ENCODE results near the gene RIPPLY2. TPM values are rescaled to one million over a fixed set of nuclear protein-coding genes. Genes with fewer than 3 reads are reported as not detected.

Gene RIPPLY2
- total RNA-seq, 1 experiment from 2014 or later = not detected

GRCh38 chr6:83859410-83860358, 6.5 kb downstream of the RIPPLY2 start, which contains the start of gene CYB5R4:
TSS of gene CYB5R4 (plus strand) at chr6:83859689. CDS start at chr6:83859783, 94 bp downstream.
- BruUV-seq (replicated peaks) = no TSS peak
- peaks cover 11% of the 10 kb centered on the region for H3K4me1 Mint-ChIP-seq (ENCODE audit: insufficient read depth, unreplicated experiment)
- ChIA-PET POLR2A (interaction anchor here (0.8 to 1.9 kb wide), 17 partner anchors 9 to 976 kb away, joined by 3 to 15 read pairs (median 3); partner anchors contain the start of gene CEP162), CTCF (interaction anchor here (0.6 to 1.4 kb wide), 7 partner anchors 14 to 1206 kb away, joined by 3 to 12 read pairs (median 3); no protein-coding TSS in a partner anchor)
- H3K27ac Mint-ChIP-seq (ENCODE audit: low read depth, unreplicated experiment) = peak within 1 kb of the TSS; percentile 81
- peak within 1 kb of the TSS; percentile 90 for H3K4me3 Mint-ChIP-seq (ENCODE audit: unreplicated experiment)
- H3K9me3 Mint-ChIP-seq (ENCODE audit: unreplicated experiment) = no peaks in the 10 kb centered on the region
- intact Hi-C loops (cut with micrococcal nuclease) = no loop called here
- peak; percentile 31 for TF ChIP-seq CTCF (IDR thresholded peaks at IDR 0.05; ENCODE audit: unreplicated experiment)
- peak; percentile 95 for DNase-seq (ENCODE audit: unreplicated experiment)
- H3K27me3 Mint-ChIP-seq (ENCODE audit: insufficient read depth, unreplicated experiment) = peaks cover 18% of the 10 kb centered on the region
- peaks cover 7% of the 10 kb centered on the region for H3K36me3 Mint-ChIP-seq (ENCODE audit: insufficient read depth, unreplicated experiment)

DNA sequence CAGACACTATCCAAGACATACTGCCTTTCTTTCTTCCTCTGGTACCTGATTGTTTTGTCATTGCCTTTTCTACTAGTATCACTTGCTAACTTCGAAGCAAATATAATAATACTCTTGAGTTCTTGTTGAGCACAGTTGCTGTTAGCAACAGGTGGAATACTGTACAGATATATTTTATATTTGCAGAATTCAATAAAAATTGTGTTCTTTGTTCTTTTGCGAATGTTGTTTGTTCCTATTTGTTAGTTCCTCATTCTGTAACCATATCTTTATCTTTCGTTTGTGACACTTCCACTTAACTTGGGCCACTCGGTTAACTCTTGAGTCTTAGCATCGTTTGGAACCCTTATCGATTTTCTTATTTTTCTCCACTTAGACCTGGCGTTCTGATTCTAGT, 7.2 kb downstream of the RIPPLY2 start:
- Mint-ChIP-seq H3K4me1 (ENCODE audit: insufficient read depth, unreplicated experiment) (peaks cover 11% of the 10 kb centered on the region), H3K36me3 (ENCODE audit: insufficient read depth, unreplicated experiment) (peaks cover 7% of the 10 kb centered on the region), H3K9me3 (ENCODE audit: unreplicated experiment) (no peaks in the 10 kb centered on the region), H3K27ac (ENCODE audit: low read depth, unreplicated experiment) (peak overlapping the region; percentile 81), H3K27me3 (ENCODE audit: insufficient read depth, unreplicated experiment) (peaks cover 11% of the 10 kb centered on the region), H3K4me3 (ENCODE audit: unreplicated experiment) (peak overlapping the region; percentile 90)
- TF ChIP-seq CTCF (IDR thresholded peaks at IDR 0.05; ENCODE audit: unreplicated experiment) = no peak
- ChIA-PET CTCF (interaction anchor here (0.6 to 1.4 kb wide), 5 partner anchors 92 to 367 kb away, joined by 3 to 12 read pairs (median 4); partner anchors contain the start of gene CEP162), POLR2A (interaction anchor here (0.7 to 1.9 kb wide), 12 partner anchors 8 to 1268 kb away, joined by 3 to 15 read pairs (median 4); partner anchors contain the start of gene CEP162)
- no peak for DNase-seq (ENCODE audit: unreplicated experiment)
- intact Hi-C loops (cut with micrococcal nuclease) = no loop called here
- BruUV-seq (replicated peaks) = no TSS peak

DNA sequence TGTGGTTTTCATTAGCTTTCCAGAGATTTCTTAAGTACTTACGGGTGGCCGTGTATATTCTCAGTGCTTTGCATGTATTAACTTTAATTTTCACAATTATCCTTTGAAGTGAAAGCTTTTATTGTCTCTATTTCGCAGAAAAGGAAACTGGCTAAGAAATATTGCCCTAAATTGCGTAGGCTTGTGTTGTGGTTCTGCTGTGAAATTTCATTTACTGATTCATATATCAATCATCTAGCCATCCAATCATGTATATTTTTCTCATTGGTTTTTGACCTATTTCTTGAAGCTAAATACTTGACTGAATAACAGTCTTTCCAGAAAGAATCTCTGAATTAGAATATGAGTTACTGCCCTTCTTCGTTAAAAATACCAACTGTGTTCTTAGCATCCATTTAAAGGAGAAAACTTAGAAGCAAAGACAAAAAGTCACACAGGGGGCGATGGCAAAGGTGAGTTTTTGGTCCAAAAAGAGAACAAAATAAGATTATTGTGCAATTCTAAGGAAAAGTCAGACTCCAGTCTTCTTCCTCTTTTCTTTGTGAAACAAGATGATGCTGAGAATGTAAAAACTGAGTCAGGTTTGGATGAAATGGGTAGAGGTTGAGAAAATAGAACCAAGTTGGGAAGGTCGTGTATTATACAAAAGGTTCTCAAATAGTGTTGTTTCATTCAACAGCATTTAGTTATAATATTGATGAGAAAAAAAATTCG, 7.8 kb downstream of the RIPPLY2 start:
- H3K9me3 Mint-ChIP-seq (ENCODE audit: unreplicated experiment) = no peaks in the 10 kb centered on the region
- peak overlapping the region; percentile 90 for H3K4me3 Mint-ChIP-seq (ENCODE audit: unreplicated experiment)
- DNase-seq (ENCODE audit: unreplicated experiment) = no peak
- peak overlapping the region; percentile 81 for H3K27ac Mint-ChIP-seq (ENCODE audit: low read depth, unreplicated experiment)
- CTCF ChIA-PET = interaction anchor here (0.7 to 1.4 kb wide), 3 partner anchors 16 to 367 kb away, joined by 5 to 12 read pairs (median 5); partner anchors contain the start of gene CEP162
- peaks cover 6% of the 10 kb centered on the region for H3K27me3 Mint-ChIP-seq (ENCODE audit: insufficient read depth, unreplicated experiment)
- TF ChIP-seq CTCF (IDR thresholded peaks at IDR 0.05; ENCODE audit: unreplicated experiment) = no peak
- POLR2A ChIA-PET = interaction anchor here (0.7 to 1.9 kb wide), 7 partner anchors 16 to 1267 kb away, joined by 3 to 8 read pairs (median 4); partner anchors contain the start of gene CEP162
- TSS peak; percentile 46 for BruUV-seq (replicated peaks)
- H3K36me3 Mint-ChIP-seq (ENCODE audit: insufficient read depth, unreplicated experiment) = peaks cover 7% of the 10 kb centered on the region
- intact Hi-C loops (cut with micrococcal nuclease) = no loop called here
- peaks cover 11% of the 10 kb centered on the region for H3K4me1 Mint-ChIP-seq (ENCODE audit: insufficient read depth, unreplicated experiment)

Data from MCF 10A (cell line).